ENCODE measurements around the gene TMX4. TPM values are rescaled to one million over a fixed set of nuclear protein-coding genes. Genes with fewer than 3 reads are reported as not detected.
"Not testable (repeated sequence)": the region's sequence is repeated elsewhere in the genome, so short reads cannot be mapped to it uniquely, and the experiment has no call there.

TMX4 gene
- total RNA-seq, 1 donor from 2014 or later: 18.8 TPM

GRCh38 chr20:8032499-8032898 lies 12.9 kb upstream of the TMX4 start:
- H3K27me3 ChIP-seq (ENCODE audit: control insufficient read depth, insufficient read depth, low read length): no peaks in the 10 kb centered on the region
- TF ChIP-seq CTCF (IDR thresholded peaks at IDR 0.05; ENCODE audit: insufficient read depth, low read length, poor library complexity, severe bottlenecking): no peak
- H3K4me3 ChIP-seq (ENCODE audit: low read depth, low read length): no peak overlapping the region

GRCh38 chr20:8031539-8031938 lies 12.0 kb upstream of the TMX4 start:
- H3K36me3 ChIP-seq (ENCODE audit: control insufficient read depth, insufficient read depth, low read length); DNase-seq (ENCODE audit: low read depth); H3K4me3 ChIP-seq (ENCODE audit: low read depth, low read length); H3K27me3 ChIP-seq (ENCODE audit: control insufficient read depth, insufficient read depth, low read length): not testable (repeated sequence)

More at GRCh38 chr20:8032499-8032898, 12.9 kb upstream of the TMX4 start:
- H3K36me3 ChIP-seq (ENCODE audit: control insufficient read depth, insufficient read depth, low read length): no peaks in the 10 kb centered on the region
- DNase-seq (ENCODE audit: low read depth): no peak

GRCh38 chr20:8021541-8022269 lies 2.1 kb upstream of the TMX4 start:
- DNase-seq (ENCODE audit: low read depth): no peak

GRCh38 chr20:8020314-8021079 lies 936 bp upstream of the TMX4 start:
- peak; percentile 38 for DNase-seq (ENCODE audit: low read depth)
- no peak overlapping the region for H3K4me3 ChIP-seq (ENCODE audit: low read depth, low read length)

More at GRCh38 chr20:8021541-8022269, 2.1 kb upstream of the TMX4 start:
- Histone ChIP-seq H3K4me3 (ENCODE audit: low read depth, low read length) (no peak overlapping the region), H3K27me3 (ENCODE audit: control insufficient read depth, insufficient read depth, low read length) (no peaks in the 10 kb centered on the region), H3K36me3 (ENCODE audit: control insufficient read depth, insufficient read depth, low read length) (no peaks in the 10 kb centered on the region)
- no peak for TF ChIP-seq CTCF (IDR thresholded peaks at IDR 0.05; ENCODE audit: insufficient read depth, low read length, poor library complexity, severe bottlenecking)

GRCh38 chr20:8019998-8020247 lies 362 bp upstream of the TMX4 start:
- Histone ChIP-seq H3K36me3 (ENCODE audit: control insufficient read depth, insufficient read depth, low read length) (no peaks in the 10 kb centered on the region), H3K27me3 (ENCODE audit: control insufficient read depth, insufficient read depth, low read length) (no peaks in the 10 kb centered on the region), H3K4me3 (ENCODE audit: low read depth, low read length) (peak overlapping the region; percentile 83)
- no peak for TF ChIP-seq CTCF (IDR thresholded peaks at IDR 0.05; ENCODE audit: insufficient read depth, low read length, poor library complexity, severe bottlenecking)
- no peak for DNase-seq (ENCODE audit: low read depth)

More at GRCh38 chr20:8020314-8021079, 936 bp upstream of the TMX4 start:
- no peak for TF ChIP-seq CTCF (IDR thresholded peaks at IDR 0.05; ENCODE audit: insufficient read depth, low read length, poor library complexity, severe bottlenecking)
- H3K36me3 ChIP-seq (ENCODE audit: control insufficient read depth, insufficient read depth, low read length): no peaks in the 10 kb centered on the region
- H3K27me3 ChIP-seq (ENCODE audit: control insufficient read depth, insufficient read depth, low read length): no peaks in the 10 kb centered on the region

GRCh38 chr20:8018958-8019245 lies 659 bp downstream of the TMX4 start:
- Histone ChIP-seq H3K4me3 (ENCODE audit: low read depth, low read length) (peak overlapping the region; percentile 83), H3K36me3 (ENCODE audit: control insufficient read depth, insufficient read depth, low read length) (no peaks in the 10 kb centered on the region), H3K27me3 (ENCODE audit: control insufficient read depth, insufficient read depth, low read length) (no peaks in the 10 kb centered on the region)
- DNase-seq (ENCODE audit: low read depth): peak; percentile 1
- TF ChIP-seq CTCF (IDR thresholded peaks at IDR 0.05; ENCODE audit: insufficient read depth, low read length, poor library complexity, severe bottlenecking): no peak
